ENCODE measurements around the gene RACK1.

- TF ChIP-seq CTCF (IDR thresholded peaks at IDR 0.05): no peak
- TF ChIP-seq EP300 (IDR thresholded peaks at IDR 0.05): no peak
- no peak for TF ChIP-seq POLR2A (IDR thresholded peaks at IDR 0.05)
These were observed 19.8 kb downstream of the RACK1 start for GRCh38 chr5:181223729-181224389.
